HL-60 (cell line): ENCODE measurements around the gene ZNRF1.

ENCODE experiments used
- CTCF ChIP-seq: IDR thresholded peaks from one replicate; pipeline ENCODE4 v1.5.1; 2011; ENCODE audit warnings: low read length, control low read depth, inconsistent platforms; ENCODE audit not compliant: insufficient read depth
- GABPA ChIP-seq: IDR thresholded peaks from 2 replicates; pipeline ENCODE4 v1.6.1; 2012; ENCODE audit warnings: low read depth
- POLR2AphosphoS5 ChIP-seq: IDR thresholded peaks from 2 replicates; pipeline ENCODE4 v1.6.1; 2012; ENCODE audit warnings: low read depth
- SPI1 ChIP-seq: IDR thresholded peaks from 2 replicates; pipeline ENCODE4 v1.6.1; 2012; ENCODE audit warnings: low read depth, mild to moderate bottlenecking, borderline replicate concordance

GRCh38 chr16:75112734-75113491 is 114.1 kb downstream of the ZNRF1 start:
- TF ChIP-seq CTCF (no peak), POLR2AphosphoS5 (no peak), SPI1 (no peak), GABPA (no peak)
